SJSA1 (cell line): ENCODE results near the gene UNC119B. TPM values are rescaled to one million over a fixed set of nuclear protein-coding genes. Genes with fewer than 3 reads are reported as not detected.

ENCODE experiments used
- DNase-seq, 2 experiments: peaks; one replicate each; pipeline ENCODE4 v3.0.0-alpha.2; 2015 to 2020; ENCODE audit warnings: low spot score in 2 of 2, low read depth in 1 of 2
- H3K27ac ChIP-seq: fragments of 250-450 bp; sonication (Bioruptor Pico); 2 replicates; pipeline ENCODE4 v1.5.1; 2020; ENCODE audit warnings: mild to moderate bottlenecking, moderate library complexity
- H3K27me3 ChIP-seq: fragments of 250-450 bp; sonication (Bioruptor Pico); replicated peaks from 2 replicates; pipeline ENCODE4 v1.5.1; 2020; ENCODE audit warnings: mild to moderate bottlenecking, moderate library complexity
- H3K36me3 ChIP-seq: fragments of 250-450 bp; sonication (Bioruptor Pico); 2 replicates; pipeline ENCODE4 v1.5.1; 2020; ENCODE audit warnings: mild to moderate bottlenecking
- H3K4me1 ChIP-seq: fragments of 250-450 bp; sonication (Bioruptor Pico); replicated peaks from 2 replicates; pipeline ENCODE4 v1.6.1; 2021; ENCODE audit warnings: mild to moderate bottlenecking
- H3K4me3 ChIP-seq: fragments of 250-450 bp; sonication (Bioruptor Pico); 2 replicates; pipeline ENCODE4 v1.5.1; 2020; ENCODE audit warnings: mild to moderate bottlenecking
- H3K9me3 ChIP-seq: fragments of 250-450 bp; sonication (Bioruptor Pico); replicated peaks from 2 replicates; pipeline ENCODE4 v1.5.1; 2020; ENCODE audit warnings: mild to moderate bottlenecking
- total RNA-seq: library from RNA; depleted of rRNA; stranded (reverse); fragments of >200 nt; shearing (Covaris generic); gene quantifications from 2 replicates; pipeline ENCODE4 v1.2.3, GENCODE V29; 2014

Gene UNC119B
- total RNA-seq, 1 experiment from 2014 or later, result 6.9 TPM

- Histone ChIP-seq H3K27me3 (no peaks in the 10 kb centered on the region), H3K36me3 (peaks cover 86% of the 10 kb centered on the region), H3K4me3 (no peak overlapping the region), H3K27ac (no peak overlapping the region), H3K9me3 (no peaks in the 10 kb centered on the region), H3K4me1 (no peaks in the 10 kb centered on the region)
- DNase-seq, result no peak
Measured at GRCh38 chr12:120718055-120718454, 7.8 kb downstream of the UNC119B start.

DNA sequence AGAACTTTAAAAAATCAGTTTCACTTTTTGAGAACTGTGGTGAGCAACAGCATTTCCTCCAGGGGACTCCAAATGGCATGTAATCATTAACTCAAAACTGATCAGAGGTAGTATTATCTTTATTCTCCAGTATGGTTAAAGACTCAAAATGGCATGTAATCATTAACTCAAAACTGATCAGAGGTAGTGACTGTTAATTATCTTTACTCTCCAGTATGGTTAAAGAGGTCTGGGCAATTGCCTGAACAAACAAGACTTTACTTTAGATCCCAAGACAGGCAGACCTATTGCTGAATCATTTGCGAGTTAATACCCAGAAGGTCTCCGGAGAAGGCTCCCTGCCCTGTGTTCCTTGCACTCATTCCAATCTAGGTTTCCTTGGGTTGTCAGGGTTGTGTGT is 8.8 kb downstream of the UNC119B start:
- Histone ChIP-seq H3K27ac (no peak overlapping the region), H3K9me3 (no peaks in the 10 kb centered on the region), H3K36me3 (peaks cover 80% of the 10 kb centered on the region)

DNA sequence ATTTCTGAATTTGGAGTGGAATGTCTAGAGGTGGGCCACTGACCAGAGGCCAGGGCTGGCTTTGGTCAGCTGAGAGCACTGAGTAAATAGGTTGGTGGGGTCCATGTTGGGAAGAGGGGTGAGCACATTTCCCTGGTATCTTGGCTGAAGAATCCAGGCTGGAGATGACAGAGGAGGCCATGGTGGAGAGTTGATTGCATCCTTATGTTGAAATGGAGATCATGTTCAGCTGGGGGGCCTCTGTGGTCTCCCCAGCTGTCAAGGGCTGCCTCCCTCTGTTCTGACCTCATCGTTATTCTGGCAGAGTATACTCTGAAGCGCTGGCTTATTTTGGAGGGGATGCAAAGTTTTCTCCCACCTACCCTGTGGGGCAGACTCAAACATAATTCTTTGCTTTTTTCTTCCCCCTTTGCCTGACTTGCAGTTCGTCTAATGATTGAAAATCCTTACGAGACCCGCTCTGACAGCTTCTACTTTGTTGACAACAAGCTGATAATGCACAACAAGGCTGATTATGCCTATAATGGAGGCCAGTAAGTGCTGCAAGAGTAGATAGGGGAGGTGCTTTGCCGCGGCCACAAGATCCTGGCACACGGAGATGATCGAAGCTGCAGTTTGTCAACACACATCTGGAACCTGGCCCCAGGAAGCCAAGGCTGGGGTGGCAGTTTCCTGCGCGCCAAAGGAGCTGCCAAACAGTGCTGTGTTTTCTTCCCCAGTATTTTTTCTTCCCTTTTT is 9.4 kb downstream of the UNC119B start:
- H3K27ac ChIP-seq, result no peak overlapping the region
- no peak for DNase-seq

More for the DNA sequence above, 8.8 kb downstream of the UNC119B start:
- no peaks in the 10 kb centered on the region for H3K27me3 ChIP-seq
- H3K4me1 ChIP-seq, result no peaks in the 10 kb centered on the region
- DNase-seq, result no peak
- no peak overlapping the region for H3K4me3 ChIP-seq

DNA sequence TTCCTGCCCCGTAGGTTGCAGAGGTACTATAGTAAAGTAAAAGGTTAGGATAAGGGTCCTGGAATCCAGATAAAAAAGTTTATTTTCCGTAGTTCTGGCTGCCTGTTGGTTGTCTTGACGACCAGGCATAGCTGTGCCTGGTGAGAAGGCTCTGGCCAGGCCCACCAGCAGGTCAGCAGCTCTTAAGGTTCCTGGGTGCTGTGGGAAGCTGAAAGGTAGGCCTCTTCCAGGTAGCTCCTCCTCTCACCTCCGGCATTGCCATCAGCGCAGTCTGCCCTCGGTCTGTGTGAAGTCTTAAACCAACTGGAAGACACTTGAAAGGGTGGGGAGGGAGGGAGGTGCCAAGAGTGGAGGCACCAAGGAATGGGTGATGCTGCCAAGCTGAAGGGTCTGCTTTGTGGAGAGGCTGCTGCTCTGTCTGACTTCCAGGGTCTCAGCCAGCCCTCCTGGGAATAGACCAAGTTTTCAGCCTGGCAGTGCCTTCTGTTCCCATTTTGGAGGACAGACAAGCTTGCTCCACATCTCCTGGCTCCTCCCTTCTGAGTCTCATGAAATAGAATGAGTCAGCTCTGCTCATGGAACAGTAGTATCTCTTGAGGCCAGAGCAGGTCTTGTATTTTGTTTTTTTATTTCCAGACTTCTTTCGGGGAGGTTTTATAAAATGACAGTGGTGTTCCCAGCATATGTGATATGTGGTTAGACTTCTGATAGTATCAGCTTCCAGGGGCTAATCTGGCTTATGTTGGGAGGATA is 10.2 kb downstream of the UNC119B start:
- no peak overlapping the region for H3K4me3 ChIP-seq
- H3K4me1 ChIP-seq, result peaks cover 5% of the 10 kb centered on the region; the same call in 1 of the 2 replicates
- peaks cover 68% of the 10 kb centered on the region for H3K36me3 ChIP-seq
- no peak overlapping the region for H3K27ac ChIP-seq
- no peaks in the 10 kb centered on the region for H3K27me3 ChIP-seq
- H3K9me3 ChIP-seq, result no peaks in the 10 kb centered on the region
- DNase-seq, result no peak

More for the DNA sequence above, 9.4 kb downstream of the UNC119B start:
- Histone ChIP-seq H3K4me1 (no peaks in the 10 kb centered on the region), H3K36me3 (peaks cover 74% of the 10 kb centered on the region), H3K4me3 (no peak overlapping the region), H3K9me3 (no peaks in the 10 kb centered on the region), H3K27me3 (no peaks in the 10 kb centered on the region)

GRCh38 chr12:120720987-120721801 is 10.9 kb downstream of the UNC119B start:
- H3K36me3 ChIP-seq, result peaks cover 61% of the 10 kb centered on the region

GRCh38 chr12:120721866-120722265 is 11.6 kb downstream of the UNC119B start:
- no peak overlapping the region for H3K27ac ChIP-seq
- H3K36me3 ChIP-seq, result peaks cover 54% of the 10 kb centered on the region
- H3K4me3 ChIP-seq, result no peak overlapping the region
- H3K27me3 ChIP-seq, result no peaks in the 10 kb centered on the region
- no peaks in the 10 kb centered on the region; the same call in 1 of the 2 replicates for H3K9me3 ChIP-seq
- H3K4me1 ChIP-seq, result peaks cover 13% of the 10 kb centered on the region; the same call in 1 of the 2 replicates
- DNase-seq, result no peak

More at GRCh38 chr12:120720987-120721801, 10.9 kb downstream of the UNC119B start:
- Histone ChIP-seq H3K9me3 (no peaks in the 10 kb centered on the region), H3K27ac (no peak overlapping the region), H3K4me1 (peaks cover 10% of the 10 kb centered on the region; the same call in 1 of the 2 replicates), H3K4me3 (no peak overlapping the region), H3K27me3 (no peaks in the 10 kb centered on the region)
- no peak for DNase-seq

DNA sequence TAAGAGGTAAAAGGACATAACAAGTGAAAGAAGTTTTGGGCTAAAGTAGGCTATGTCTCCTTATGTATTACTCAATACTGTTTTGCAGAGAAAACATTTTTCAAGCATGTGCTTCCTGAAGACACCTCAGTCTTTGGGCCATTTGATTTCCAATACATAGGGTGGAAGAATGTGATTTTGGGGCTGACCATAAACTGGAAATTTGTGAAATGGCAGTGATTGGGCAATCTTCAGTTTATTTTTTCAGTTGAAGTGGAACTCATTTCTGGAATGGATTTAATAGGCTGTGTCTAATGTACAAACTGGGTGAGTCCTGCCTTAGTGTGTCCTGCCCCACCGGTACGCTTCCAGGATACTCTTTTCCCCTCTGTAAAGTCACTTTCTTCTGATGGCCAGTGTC is 12.5 kb downstream of the UNC119B start:
- Histone ChIP-seq H3K4me1 (peaks cover 13% of the 10 kb centered on the region; the same call in 1 of the 2 replicates), H3K27me3 (no peaks in the 10 kb centered on the region), H3K4me3 (no peak overlapping the region), H3K36me3 (peaks cover 46% of the 10 kb centered on the region), H3K9me3 (no peaks in the 10 kb centered on the region; the same call in 1 of the 2 replicates), H3K27ac (no peak overlapping the region)
- no peak for DNase-seq

DNA sequence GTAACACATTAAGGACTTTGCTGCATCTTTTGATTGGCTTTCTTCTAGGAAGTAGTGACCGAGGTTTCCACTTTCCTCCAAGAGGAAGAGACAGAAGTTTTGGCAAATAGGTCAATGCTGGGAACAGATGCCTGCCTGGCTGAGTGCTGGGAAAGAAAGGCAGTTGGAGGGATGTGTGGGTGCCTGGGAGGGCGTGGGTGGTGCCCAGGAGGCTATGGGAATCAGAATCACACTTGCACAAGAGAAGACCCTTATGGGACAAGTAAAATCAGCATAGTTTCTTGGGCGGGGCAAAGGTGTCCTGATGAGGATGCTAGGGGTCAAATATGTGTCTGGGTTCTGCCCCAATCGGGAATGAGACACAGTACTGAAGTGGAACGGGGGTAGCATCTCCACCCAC is 14.5 kb downstream of the UNC119B start:
- H3K36me3 ChIP-seq, result peaks cover 29% of the 10 kb centered on the region
- H3K27me3 ChIP-seq, result no peaks in the 10 kb centered on the region
- H3K9me3 ChIP-seq, result no peaks in the 10 kb centered on the region; the same call in 1 of the 2 replicates
- no peak overlapping the region for H3K4me3 ChIP-seq
- DNase-seq, result no peak
- no peak overlapping the region for H3K27ac ChIP-seq
- H3K4me1 ChIP-seq, result peaks cover 13% of the 10 kb centered on the region; the same call in 1 of the 2 replicates

DNA sequence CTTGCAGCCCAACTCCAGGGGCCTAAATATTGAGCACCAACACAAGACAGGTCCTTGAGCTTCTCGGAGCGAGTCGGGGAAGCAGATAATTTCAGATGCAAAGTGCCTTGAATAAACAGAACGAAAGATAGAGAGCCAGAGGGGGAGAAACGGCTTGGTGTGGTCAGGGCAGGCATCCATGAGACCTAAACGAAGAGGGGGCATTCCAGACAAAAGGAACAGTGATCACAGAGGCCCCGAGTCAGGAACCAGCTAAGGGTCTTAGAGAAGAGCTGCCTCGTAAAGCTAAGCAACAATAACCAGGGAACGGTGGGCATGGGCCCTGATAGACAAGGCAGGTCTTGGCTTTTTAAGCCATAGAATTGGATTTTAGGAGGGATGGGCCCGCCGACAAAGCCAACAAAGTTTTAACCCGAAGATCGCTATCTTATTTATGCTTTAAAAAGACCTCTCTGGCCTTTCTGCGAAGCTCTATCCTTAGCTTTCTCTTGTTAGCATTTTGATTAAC is 14.9 kb downstream of the UNC119B start:
- Histone ChIP-seq H3K36me3 (peaks cover 26% of the 10 kb centered on the region), H3K9me3 (no peaks in the 10 kb centered on the region; the same call in 1 of the 2 replicates), H3K27me3 (no peaks in the 10 kb centered on the region), H3K4me1 (peaks cover 13% of the 10 kb centered on the region; the same call in 1 of the 2 replicates), H3K4me3 (peak overlapping the region; percentile 53), H3K27ac (no peak overlapping the region)
- no peak for DNase-seq

DNA sequence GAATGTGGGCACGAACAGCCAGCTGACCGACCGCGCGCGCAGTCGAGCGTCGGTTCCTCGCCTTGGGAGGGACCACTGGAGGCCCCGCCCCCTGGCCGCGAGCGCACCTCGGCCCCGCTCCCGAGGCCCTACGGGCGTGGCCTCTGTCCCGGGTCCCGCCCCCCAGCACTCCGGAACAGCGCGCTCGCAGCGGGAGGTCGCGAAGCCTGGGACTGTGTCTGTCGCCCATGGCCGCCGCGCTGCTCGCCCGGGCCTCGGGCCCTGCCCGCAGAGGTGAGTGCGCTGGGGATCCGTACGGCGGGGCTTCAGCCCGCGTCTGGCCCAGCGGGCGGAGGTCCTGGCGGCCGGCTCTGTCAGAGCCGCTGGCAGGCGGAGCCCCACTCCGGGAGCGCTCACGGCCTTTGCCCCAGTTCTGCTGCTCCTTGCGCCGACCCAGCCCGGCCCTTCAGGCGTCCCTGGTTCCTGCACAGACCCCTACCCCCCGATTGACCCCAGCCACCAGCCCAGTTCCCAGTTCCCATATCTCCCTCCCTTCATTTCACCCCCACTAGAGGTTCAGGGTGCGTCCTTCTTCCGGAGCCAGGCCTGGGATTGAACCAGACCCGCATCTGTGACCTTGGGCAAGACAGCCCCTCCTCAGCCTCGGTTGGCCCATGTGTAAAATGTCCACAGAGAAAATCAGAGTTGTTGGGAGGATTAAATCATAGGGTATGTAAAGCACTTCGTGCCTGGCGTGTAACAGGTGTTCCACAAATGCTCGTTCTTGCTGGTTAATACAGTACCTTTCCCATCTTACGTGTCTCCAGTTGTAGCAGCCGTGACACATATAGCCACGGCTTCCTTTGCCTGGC is 15.6 kb downstream of the UNC119B start, which contains the start of gene ACADS:
TSS of gene ACADS (plus strand) at position 168 of the 851 bp plus-strand sequence. CDS start at position 228, 60 bp downstream.
- peaks cover 19% of the 10 kb centered on the region for H3K36me3 ChIP-seq
- H3K27ac ChIP-seq, result no peak within 1 kb of the TSS
- DNase-seq, result peak; percentile 81 to 85
- H3K4me1 ChIP-seq, result peaks cover 13% of the 10 kb centered on the region; the same call in 1 of the 2 replicates
- no peaks in the 10 kb centered on the region for H3K27me3 ChIP-seq
- H3K4me3 ChIP-seq, result peak within 1 kb of the TSS; percentile 53
- H3K9me3 ChIP-seq, result no peaks in the 10 kb centered on the region; the same call in 1 of the 2 replicates

- no peak overlapping the region for H3K27ac ChIP-seq
- peaks cover 13% of the 10 kb centered on the region for H3K36me3 ChIP-seq
- DNase-seq, result no peak
- H3K9me3 ChIP-seq, result no peaks in the 10 kb centered on the region; the same call in 1 of the 2 replicates
- H3K4me3 ChIP-seq, result peak overlapping the region; percentile 53; the same call in 1 of the 2 replicates
- H3K4me1 ChIP-seq, result peaks cover 13% of the 10 kb centered on the region; the same call in 1 of the 2 replicates
- H3K27me3 ChIP-seq, result no peaks in the 10 kb centered on the region
Measured at GRCh38 chr12:120726510-120726793, 16.2 kb downstream of the UNC119B start.

DNA sequence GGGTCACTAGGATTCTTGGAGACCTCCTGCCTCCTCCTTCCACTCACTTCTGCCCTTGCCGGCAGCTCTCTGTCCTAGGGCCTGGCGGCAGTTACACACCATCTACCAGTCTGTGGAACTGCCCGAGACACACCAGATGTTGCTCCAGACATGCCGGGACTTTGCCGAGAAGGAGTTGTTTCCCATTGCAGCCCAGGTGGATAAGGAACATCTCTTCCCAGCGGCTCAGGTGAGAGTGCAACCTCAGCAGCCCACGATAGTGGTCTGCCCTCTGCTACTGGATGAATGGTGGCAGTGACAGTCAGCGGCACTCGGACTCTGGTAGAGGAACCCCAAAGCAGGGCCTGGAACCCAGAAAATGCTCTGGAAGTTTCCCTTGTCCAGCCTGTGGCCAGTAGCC is 16.7 kb downstream of the UNC119B start:
- peaks cover 13% of the 10 kb centered on the region; the same call in 1 of the 2 replicates for H3K4me1 ChIP-seq
- H3K9me3 ChIP-seq, result no peaks in the 10 kb centered on the region; the same call in 1 of the 2 replicates
- peaks cover 10% of the 10 kb centered on the region for H3K36me3 ChIP-seq
- no peak overlapping the region for H3K4me3 ChIP-seq
- no peak overlapping the region for H3K27ac ChIP-seq
- no peaks in the 10 kb centered on the region for H3K27me3 ChIP-seq
- no peak for DNase-seq
